Left cardiac atrium (tissue), 4 donors: ENCODE results near the gene PCNT. TPM values are rescaled to one million over a fixed set of nuclear protein-coding genes. Genes with fewer than 3 reads are reported as not detected.

ENCODE experiments used
- ATAC-seq, 2 donors: fragments of 200-7000 bp; cut with Tn5 transposase; one replicate each; pipeline ENCODE4 v1.9.1; 2020; ENCODE audit warnings: mild to moderate bottlenecking in 2 of 2, moderate library complexity in 2 of 2
- DNase-seq: peaks from one replicate; pipeline ENCODE4 v3.0.0-alpha.2; 2020
- intact Hi-C, 2 donors: fragments of 100-400 bp; cut with DNase I; formaldehyde crosslinking; loops; one replicate each; pipeline versions ENCODE4 v1.14.1 to v1.15.1; 2022 to 2023
- total RNA-seq, 2 donors: library from RNA; stranded (reverse); fragmentation: NEBNext Ultra II Directional; extraction: Animal tissue kit (Norgen Biotek cat#: 25700); gene quantifications; one replicate each; pipeline ENCODE4 v1.2.1, GENCODE V29; 2021
- donor health status: DM: no; HTN: yes; CAD: no.
- donor health status: DM: no; HTN: yes; CAD: no; lungs with severe emphysema.
- donor health status: DM: yes; HTN: yes; CAD: no.
- donor health status: Dilated cardiomyopathy.

Gene PCNT
- total RNA-seq, 2 donors from 2014 or later = 31.8 to 50.2 TPM

DNA sequence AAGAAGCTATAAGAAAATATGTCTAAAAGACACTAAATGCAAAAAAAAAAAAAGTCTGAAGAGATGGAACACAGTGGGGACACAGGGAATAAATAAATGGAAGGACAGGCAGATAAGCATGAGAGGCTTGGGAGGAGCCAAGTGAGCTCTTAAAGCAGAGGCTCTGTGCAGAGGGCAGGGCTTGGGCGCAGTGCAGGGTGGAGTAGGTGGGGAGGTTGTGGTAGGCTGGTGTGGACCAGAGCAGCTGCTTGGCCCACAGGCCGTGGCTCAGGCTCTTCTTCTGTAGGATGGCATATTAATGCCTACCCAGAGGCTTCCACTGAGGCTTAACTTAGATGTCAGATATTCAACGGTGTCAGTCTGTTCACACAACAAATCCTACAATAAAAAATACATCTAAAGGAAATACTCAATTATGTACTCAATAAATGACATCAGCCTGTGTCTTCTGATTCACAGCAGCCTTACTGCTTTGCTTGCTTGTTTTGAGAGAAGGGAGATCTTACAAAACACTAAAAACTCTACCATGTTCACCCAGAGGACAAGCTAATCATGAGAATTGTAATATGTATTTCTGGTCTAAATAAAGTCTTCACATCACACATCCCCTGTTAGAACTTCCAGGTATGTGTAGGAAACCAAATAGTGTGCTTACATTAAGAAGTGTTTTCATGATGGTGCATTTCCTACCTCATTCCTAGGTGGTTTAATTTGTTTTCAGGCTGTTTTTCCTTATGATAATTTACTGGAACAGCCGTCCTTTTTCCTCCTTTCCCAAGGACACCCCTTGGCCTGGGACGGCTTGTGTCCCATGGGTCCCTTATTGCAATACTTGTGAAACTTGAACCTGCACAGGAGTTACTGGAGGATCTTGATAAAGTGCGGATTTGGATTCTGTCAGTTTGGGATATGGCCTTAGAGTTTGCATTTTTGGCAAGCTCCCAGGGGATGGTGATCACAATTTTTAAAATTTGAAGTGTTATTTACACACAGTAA is 159.6 kb downstream of the PCNT start:
- intact Hi-C loops = no loop called here
- ATAC-seq (peak; percentile 77 to 83), DNase-seq (no peak)

GRCh38 chr21:46486481-46487126 is 162.6 kb downstream of the PCNT start:
- no peak for DNase-seq
- intact Hi-C loops = no loop called here
- no peak for ATAC-seq

DNA sequence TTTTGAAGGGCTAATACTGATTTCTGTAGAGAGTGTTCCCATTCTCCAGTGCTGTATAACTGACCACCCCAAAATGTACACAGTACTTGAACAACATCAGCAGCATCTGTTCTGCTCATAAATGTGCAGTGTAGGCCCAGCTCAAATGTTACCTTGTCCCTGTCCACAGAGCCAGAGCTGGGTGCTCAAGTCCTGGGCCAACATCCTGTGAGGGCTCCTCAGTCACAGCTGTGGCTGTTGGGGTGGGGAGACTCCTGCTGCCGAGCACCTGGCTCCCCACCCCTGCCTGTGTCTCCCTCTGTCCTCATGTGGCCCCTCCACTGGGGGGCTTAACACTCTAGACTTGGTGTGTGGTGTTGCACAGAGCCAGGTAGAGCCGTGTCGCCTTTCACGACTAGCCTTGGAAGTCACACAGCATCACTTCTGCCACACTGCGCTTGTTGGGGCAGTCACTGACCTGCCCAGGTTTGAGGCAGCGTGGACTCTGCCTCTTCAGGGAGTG is 165.3 kb downstream of the PCNT start:
- intact Hi-C loops = no loop called here
- DNase-seq (no peak), ATAC-seq (peak in 1 of 2 donors; percentile 21)

- ATAC-seq (peak in 1 of 2 donors; percentile 56), DNase-seq (no peak)
- intact Hi-C loops = no loop called here
Measured at GRCh38 chr21:46489800-46490199, 165.8 kb downstream of the PCNT start.

GRCh38 chr21:46491553-46491952 is 167.6 kb downstream of the PCNT start:
- ATAC-seq (no peak), DNase-seq (no peak)
- intact Hi-C loops = no loop called here

DNA sequence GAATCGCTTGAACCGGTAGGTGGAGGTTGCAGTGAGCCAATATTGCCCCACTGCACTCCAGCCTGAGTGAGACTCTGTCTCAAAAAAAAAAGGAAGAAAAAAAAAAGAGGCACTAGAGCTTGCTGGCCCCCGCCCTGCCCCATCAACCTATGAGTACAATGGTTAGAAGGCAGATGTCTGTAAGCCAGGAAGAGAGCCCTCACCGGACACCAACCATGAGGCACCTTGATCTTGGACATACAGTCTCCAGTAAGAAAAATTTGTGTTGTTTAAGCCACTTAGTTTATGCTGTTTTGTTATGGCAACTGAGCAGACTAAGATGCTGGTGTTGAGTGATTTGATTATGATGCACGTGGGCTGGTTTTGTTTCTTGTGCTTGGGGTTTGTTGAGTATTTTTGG is 168.9 kb downstream of the PCNT start:
- intact Hi-C loops = no loop called here
- ATAC-seq (no peak), DNase-seq (no peak)

- intact Hi-C loops = no loop called here
- no peak for ATAC-seq
- DNase-seq = no peak
Measured at GRCh38 chr21:46493828-46494227, 169.9 kb downstream of the PCNT start.

Other genes starting within 250 kb of the PCNT start
- 100 to 1,000 TPM; 330 to 350 TPM for gene COL6A2, start 226.0 kb upstream of the PCNT start, total RNA-seq
- 1 to 10 TPM in 1 of 2 donors, under 1 TPM in 1; 0.68 to 1.6 TPM for gene FTCD, start 168.6 kb upstream of the PCNT start, total RNA-seq
- 10 to 100 TPM in 1 of 2 donors, 1 to 10 TPM in 1; 10.0 to 11.0 TPM for gene SPATC1L, start 139.7 kb upstream of the PCNT start, total RNA-seq
- gene LSS, start 95.4 kb upstream of the PCNT start, total RNA-seq = 10 to 100 TPM; 66.4 to 66.7 TPM
- 10 to 100 TPM; 52.4 to 66.4 TPM for gene MCM3AP, start 38.5 kb upstream of the PCNT start, total RNA-seq
- gene YBEY, start 37.8 kb upstream of the PCNT start, total RNA-seq = 10 to 100 TPM; 15.5 to 17.5 TPM
- 1 to 10 TPM; 1.0 to 2.5 TPM for gene C21orf58, start 286 bp upstream of the PCNT start, total RNA-seq
- gene DIP2A, start 134.7 kb downstream of the PCNT start, total RNA-seq = 10 to 100 TPM; 27.2 to 33.0 TPM